ENCODE measurements around the gene SLC18A3. TPM values are rescaled to one million over a fixed set of nuclear protein-coding genes. Genes with fewer than 3 reads are reported as not detected.

The SLC18A3 gene
- polyA plus RNA-seq (2011; rRNA removed), result not detected in 2 replicates
- polyA minus RNA-seq (2011; rRNA and poly(A)+ RNA removed), result not detected in 2 replicates

DNA sequence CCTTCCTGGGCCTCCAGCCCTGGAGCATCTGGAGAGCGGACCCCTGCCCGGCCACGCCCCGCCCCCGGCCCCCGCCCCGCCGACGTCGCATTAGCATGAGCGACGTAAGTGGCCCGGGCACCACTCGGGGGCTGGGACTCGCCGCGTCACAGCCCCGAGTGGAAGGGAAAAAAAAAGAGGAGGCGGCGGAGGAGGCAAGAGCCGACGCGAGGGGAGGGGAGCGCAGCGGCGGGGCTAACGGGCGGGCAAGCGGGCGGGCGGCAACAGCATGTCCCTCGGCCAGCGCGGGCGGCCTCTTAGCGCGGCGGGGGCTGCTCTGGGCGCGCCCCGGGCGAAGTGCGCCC, at the start of gene SLC18A3:
SLC18A3 (plus strand) TSS at position 197 of the 344 bp plus-strand sequence. CDS start 431 bp downstream, outside the sequence.
- no peak within 1 kb of the TSS for H3K27ac ChIP-seq (ENCODE audit: low read depth, low read length)
- H3K27me3 ChIP-seq (ENCODE audit: control insufficient read depth, insufficient read depth, low read length), result peaks cover 73% of the 10 kb centered on the region
- H3K4me3 ChIP-seq (ENCODE audit: low read depth, low read length), result no peak within 1 kb of the TSS
- ChIA-PET CTCF (no interaction called here), POLR2A (no interaction called here)
- TF ChIP-seq, protein P1, sequence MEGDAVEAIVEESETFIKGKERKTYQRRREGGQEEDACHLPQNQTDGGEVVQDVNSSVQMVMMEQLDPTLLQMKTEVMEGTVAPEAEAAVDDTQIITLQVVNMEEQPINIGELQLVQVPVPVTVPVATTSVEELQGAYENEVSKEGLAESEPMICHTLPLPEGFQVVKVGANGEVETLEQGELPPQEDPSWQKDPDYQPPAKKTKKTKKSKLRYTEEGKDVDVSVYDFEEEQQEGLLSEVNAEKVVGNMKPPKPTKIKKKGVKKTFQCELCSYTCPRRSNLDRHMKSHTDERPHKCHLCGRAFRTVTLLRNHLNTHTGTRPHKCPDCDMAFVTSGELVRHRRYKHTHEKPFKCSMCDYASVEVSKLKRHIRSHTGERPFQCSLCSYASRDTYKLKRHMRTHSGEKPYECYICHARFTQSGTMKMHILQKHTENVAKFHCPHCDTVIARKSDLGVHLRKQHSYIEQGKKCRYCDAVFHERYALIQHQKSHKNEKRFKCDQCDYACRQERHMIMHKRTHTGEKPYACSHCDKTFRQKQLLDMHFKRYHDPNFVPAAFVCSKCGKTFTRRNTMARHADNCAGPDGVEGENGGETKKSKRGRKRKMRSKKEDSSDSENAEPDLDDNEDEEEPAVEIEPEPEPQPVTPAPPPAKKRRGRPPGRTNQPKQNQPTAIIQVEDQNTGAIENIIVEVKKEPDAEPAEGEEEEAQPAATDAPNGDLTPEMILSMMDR (IDR thresholded peaks at IDR 0.05; ENCODE audit: low read depth, low read length), result no peak
- peaks cover 14% of the 10 kb centered on the region; the same call in 1 of the 2 replicates for H3K9me3 ChIP-seq (ENCODE audit: control insufficient read depth, insufficient read depth, low read length)
- DNase-seq (ENCODE audit: low read depth, low spot score), result no peak

DNA sequence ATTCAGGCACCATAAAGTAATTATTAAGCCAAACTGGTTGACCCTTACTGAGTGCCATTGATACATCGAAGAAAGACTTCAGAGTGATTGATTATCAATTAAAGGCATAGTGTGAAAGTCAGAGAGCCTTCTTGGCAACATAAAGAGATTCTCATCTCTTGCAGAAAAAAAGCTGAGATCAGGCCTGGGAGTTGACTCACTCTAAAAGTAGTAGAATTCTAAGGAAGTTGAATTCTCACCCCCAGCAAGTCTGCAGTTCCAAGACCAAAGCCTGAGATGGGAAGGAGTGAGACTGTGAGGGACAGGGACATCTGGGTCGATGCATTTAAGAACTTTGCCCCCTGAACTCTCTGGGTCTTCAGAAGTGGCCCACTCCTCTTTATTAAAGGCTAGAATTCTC, 49.6 kb upstream of the SLC18A3 start:
- Histone ChIP-seq H3K9me3 (ENCODE audit: control insufficient read depth, insufficient read depth, low read length) (no peaks in the 10 kb centered on the region), H3K27ac (ENCODE audit: low read depth, low read length) (no peak overlapping the region), H3K4me3 (ENCODE audit: low read depth, low read length) (no peak overlapping the region), H3K27me3 (ENCODE audit: control insufficient read depth, insufficient read depth, low read length) (no peaks in the 10 kb centered on the region)
- POLR2A ChIA-PET, result no interaction called here
- no peak for DNase-seq (ENCODE audit: low read depth, low spot score)
- CTCF ChIA-PET, result no interaction called here
- TF ChIP-seq, protein P1 (IDR thresholded peaks at IDR 0.05; ENCODE audit: low read depth, low read length), result no peak

DNA sequence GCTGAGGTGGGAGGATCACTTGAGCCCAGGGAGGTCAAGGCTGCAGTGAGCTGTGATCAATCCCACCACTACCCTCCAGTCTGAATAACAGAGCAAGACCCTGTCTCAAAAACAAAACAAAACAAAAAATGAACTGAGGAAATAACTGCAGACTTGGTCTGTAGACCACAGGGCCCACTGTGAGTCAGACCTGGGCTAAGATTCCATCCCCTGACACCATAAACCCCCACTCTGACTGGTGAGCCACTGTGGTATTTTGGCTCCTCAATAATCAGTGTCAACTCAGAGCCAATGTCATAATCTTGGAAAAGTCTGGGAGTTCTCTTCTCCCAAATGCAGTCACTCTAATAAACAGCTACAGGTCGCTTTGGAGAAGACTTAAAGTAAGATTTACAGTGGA, 47.2 kb upstream of the SLC18A3 start:
- H3K9me3 ChIP-seq (ENCODE audit: control insufficient read depth, insufficient read depth, low read length), result no peaks in the 10 kb centered on the region
- H3K27ac ChIP-seq (ENCODE audit: low read depth, low read length), result no peak overlapping the region
- H3K27me3 ChIP-seq (ENCODE audit: control insufficient read depth, insufficient read depth, low read length), result no peaks in the 10 kb centered on the region
- ChIA-PET POLR2A (no interaction called here), CTCF (no interaction called here)
- TF ChIP-seq, protein P1 (IDR thresholded peaks at IDR 0.05; ENCODE audit: low read depth, low read length), result no peak
- DNase-seq (ENCODE audit: low read depth, low spot score), result no peak
- H3K4me3 ChIP-seq (ENCODE audit: low read depth, low read length), result no peak overlapping the region

DNA sequence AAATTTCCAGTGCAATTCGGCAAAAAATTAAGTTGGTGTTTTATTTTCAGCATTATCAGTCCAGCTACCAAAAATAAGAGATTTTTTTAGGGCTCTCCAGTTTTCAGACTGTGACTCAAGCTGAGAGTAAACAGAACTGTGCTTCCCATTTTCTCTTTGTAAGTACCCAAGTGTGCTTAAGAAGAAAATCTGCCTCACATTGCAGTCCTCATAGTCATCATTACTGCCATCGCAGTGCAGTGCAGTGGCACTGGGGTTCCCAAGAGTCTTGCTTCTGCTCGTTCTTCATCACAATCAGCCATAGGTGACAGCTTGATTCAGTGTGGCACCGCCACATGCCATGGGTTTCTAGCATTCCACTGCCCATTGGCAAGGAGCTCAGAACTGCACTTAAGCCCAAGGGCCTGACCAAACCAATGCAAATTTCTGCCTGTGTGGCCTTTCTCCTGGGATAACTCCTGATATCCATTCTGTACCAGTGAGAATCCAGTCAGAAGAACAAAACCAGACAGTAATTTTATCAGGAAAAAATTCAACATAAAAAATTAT, 45.6 kb upstream of the SLC18A3 start:
- Histone ChIP-seq H3K27me3 (ENCODE audit: control insufficient read depth, insufficient read depth, low read length) (no peaks in the 10 kb centered on the region), H3K27ac (ENCODE audit: low read depth, low read length) (no peak overlapping the region), H3K9me3 (ENCODE audit: control insufficient read depth, insufficient read depth, low read length) (peaks cover 4% of the 10 kb centered on the region; the same call in 1 of the 2 replicates), H3K4me3 (ENCODE audit: low read depth, low read length) (no peak overlapping the region)
- TF ChIP-seq, protein P1 (IDR thresholded peaks at IDR 0.05; ENCODE audit: low read depth, low read length), result no peak
- no peak for DNase-seq (ENCODE audit: low read depth, low spot score)
- ChIA-PET CTCF (no interaction called here), POLR2A (no interaction called here)

DNA sequence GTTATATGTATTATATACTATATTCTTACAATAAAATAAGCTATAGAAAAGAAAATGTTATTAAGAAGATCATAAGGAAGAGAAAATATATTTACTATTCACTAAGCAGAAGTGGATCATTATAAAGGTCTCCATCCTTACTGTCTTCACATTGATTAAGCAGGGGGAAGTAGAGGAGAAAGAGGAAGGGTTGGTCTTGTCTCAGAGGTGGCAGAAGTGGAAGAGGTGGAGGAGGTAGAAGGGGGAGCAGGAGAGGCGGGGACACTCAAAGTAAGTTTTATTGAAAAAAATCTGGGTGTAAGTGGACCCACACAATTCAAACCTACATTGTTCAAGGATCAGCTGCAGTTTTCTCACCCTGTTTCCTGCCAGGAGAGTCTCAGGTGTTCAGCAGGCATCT, 42.3 kb upstream of the SLC18A3 start:
- H3K4me3 ChIP-seq (ENCODE audit: low read depth, low read length), result no peak overlapping the region
- H3K9me3 ChIP-seq (ENCODE audit: control insufficient read depth, insufficient read depth, low read length), result peaks cover 9% of the 10 kb centered on the region; the same call in 1 of the 2 replicates
- POLR2A ChIA-PET, result no interaction called here
- no peak for DNase-seq (ENCODE audit: low read depth, low spot score)
- CTCF ChIA-PET, result no interaction called here
- no peaks in the 10 kb centered on the region for H3K27me3 ChIP-seq (ENCODE audit: control insufficient read depth, insufficient read depth, low read length)
- no peak overlapping the region for H3K27ac ChIP-seq (ENCODE audit: low read depth, low read length)
- TF ChIP-seq, protein P1 (IDR thresholded peaks at IDR 0.05; ENCODE audit: low read depth, low read length), result no peak
